Measurements from ENCODE around the gene PTPRN2.

- no peak for TF ChIP-seq CTCF (IDR thresholded peaks at IDR 0.05)
- no peak for TF ChIP-seq POLR2A (IDR thresholded peaks at IDR 0.05)
- no peak for TF ChIP-seq POLR2AphosphoS5 (IDR thresholded peaks at IDR 0.05)
- no peak for TF ChIP-seq EP300 (IDR thresholded peaks at IDR 0.05)
These were observed 100.7 kb downstream of the PTPRN2 start for GRCh38 chr7:158486919-158487318.
